22Rv1 (cell line): ENCODE results near the gene CRX.

ENCODE experiments used
- CTCF ChIP-seq: fragments of 450-650 bp; IDR thresholded peaks from 2 replicates; pipeline ENCODE4 v1.5.1; 2017; ENCODE audit warnings: mild to moderate bottlenecking
- ZFX ChIP-seq: fragments of 450-650 bp; IDR thresholded peaks from 2 replicates; pipeline ENCODE4 v1.6.1; 2017; ENCODE audit warnings: antibody characterized with exemption, borderline replicate concordance

GRCh38 chr19:47824396-47824795 lies 2.7 kb downstream of the CRX start:
- no peak for TF ChIP-seq CTCF
- TF ChIP-seq ZFX = no peak
